GM12801 (cell line): ENCODE data around the gene ALDH1L1.

Experiments used
- CTCF ChIP-seq: IDR thresholded peaks from one replicate; pipeline ENCODE4 v1.5.1; 2011; ENCODE audit warnings: control low read depth; ENCODE audit not compliant: insufficient read length; ENCODE audit errors: extremely low read depth

Gene ALDH1L1

GRCh38 chr3:126147147-126147931 is 33.0 kb downstream of the ALDH1L1 start:
- TF ChIP-seq CTCF, result no peak

- TF ChIP-seq CTCF, result no peak
Observed at GRCh38 chr3:126146525-126147146, 33.8 kb downstream of the ALDH1L1 start.

- TF ChIP-seq CTCF, result no peak
Observed at GRCh38 chr3:126146034-126146433, 34.4 kb downstream of the ALDH1L1 start.

GRCh38 chr3:126142652-126143051 is 37.7 kb downstream of the ALDH1L1 start:
- TF ChIP-seq CTCF, result no peak

GRCh38 chr3:126137490-126138130 is 42.8 kb downstream of the ALDH1L1 start:
- no peak for TF ChIP-seq CTCF

GRCh38 chr3:126136428-126137220 is 43.8 kb downstream of the ALDH1L1 start:
- no peak for TF ChIP-seq CTCF
